Renal cortical epithelial cell (primary cell): ENCODE measurements around the gene CYP2J2. TPM values are rescaled to one million over a fixed set of nuclear protein-coding genes. Genes with fewer than 3 reads are reported as not detected.
"Not testable (repeated sequence)": the region's sequence is repeated elsewhere in the genome, so short reads cannot be mapped to it uniquely, and the experiment has no call there.

Experiments
- DNase-seq: peaks from one replicate; pipeline ENCODE4 v3.0.0-alpha.2; 2011; ENCODE audit warnings: low read depth
- total RNA-seq: library from RNA; depleted of rRNA; stranded (reverse); fragments of >200 nt; gene quantifications from 2 replicates; pipeline ENCODE4 v1.2.3, GENCODE V29; 2014

The CYP2J2 gene
- total RNA-seq, 1 donor from 2014 or later = 3.1 TPM

GRCh38 chr1:59919746-59920145 is 6.8 kb downstream of the CYP2J2 start:
- no peak for DNase-seq

DNA sequence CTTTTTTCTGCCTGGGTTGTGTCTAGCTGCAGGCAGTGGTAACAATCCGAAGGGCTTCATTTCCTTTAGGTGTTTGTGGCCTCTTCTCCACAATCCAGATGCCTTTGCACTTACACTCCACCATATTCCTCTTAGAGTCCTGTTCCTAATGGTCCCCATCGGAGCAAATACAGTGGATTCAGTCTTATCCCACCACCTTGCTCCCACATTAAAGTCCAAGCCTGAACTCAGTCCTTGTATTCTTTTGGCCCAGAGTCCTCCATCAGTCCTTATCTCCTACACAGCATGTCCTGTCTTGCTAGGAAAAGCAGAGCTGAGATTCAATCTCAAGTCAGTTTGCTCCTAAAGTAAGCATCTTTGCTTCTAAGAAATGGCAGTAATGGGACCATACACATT is 8.8 kb downstream of the CYP2J2 start:
- DNase-seq = no peak

DNA sequence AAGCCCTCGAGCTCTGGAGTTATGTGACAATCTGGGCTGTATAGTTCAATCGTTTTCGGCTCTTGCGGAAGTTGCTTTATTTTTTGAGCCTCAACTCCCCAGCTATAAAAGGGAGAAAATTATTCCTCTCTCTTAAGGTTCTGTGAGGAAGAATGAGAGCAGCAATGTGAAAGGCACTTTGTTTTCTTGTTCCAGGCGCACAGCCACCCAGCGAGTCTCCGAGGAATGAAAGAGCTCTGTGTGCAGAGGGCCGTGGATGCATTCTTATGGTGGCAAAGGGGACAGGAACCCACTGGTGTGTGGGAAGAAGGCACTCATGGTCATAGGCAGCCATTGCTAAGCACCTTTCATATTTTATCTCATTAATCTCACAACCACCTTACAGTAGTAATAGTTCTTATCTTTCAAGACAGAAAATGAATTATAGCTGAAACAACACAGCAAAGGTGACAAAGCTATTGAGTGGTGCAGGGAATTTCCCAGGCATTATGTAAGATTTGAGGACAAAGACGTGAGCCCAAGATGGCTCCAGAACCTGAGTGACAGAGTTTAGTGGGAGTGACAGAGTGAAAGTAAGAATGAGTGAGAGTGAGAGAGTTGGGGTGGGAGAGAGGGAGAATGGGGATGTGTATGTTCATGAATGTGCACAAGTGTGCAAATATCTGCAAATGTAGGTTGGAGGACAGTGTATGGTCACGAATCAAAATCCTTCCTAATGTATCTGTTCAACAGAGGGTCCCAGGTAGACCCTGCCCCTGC is 9.4 kb downstream of the CYP2J2 start:
- no peak for DNase-seq

DNA sequence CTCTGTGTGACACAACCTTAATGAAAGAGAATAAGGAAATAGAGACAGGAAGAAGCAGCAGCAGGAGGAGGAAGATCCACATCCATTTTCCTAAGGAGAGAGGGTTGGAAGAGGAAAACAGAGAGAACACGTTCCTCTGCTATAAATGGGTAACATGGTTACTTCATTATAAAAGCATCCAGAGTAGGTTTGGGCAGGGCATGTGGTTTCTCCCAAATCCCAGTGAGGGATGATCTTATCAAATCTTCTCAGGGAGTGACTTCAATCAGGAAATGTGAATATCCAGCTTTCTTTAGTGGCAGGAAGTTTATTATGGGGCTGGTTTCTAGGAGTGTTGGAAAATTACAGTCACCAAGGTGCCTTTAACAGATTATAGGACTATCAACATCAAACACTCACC is 11.1 kb downstream of the CYP2J2 start:
- DNase-seq = no peak

GRCh38 chr1:59914791-59915286 is 11.7 kb downstream of the CYP2J2 start:
- not testable (repeated sequence) for DNase-seq

DNA sequence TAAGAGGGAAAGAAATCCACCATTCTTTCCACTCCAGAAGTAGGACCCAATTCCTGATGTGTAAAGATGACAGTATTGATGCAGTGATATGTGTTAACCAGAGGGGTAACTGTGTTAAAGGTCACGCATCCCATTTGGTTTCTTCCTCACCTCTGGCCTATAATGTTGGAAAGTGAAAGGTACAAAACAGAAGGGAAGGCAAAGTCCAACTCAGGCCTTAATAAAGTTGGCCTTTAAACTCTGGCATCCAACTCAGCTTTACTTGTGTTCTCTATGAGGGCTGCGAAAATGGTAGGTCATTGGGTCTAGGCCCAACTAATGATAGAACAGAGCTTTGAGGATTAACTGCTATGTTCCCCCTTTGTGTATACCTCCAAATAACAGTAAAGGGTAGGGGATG is 17.9 kb downstream of the CYP2J2 start:
- no peak for DNase-seq

GRCh38 chr1:59908084-59908483 is 18.5 kb downstream of the CYP2J2 start:
- DNase-seq = no peak

DNA sequence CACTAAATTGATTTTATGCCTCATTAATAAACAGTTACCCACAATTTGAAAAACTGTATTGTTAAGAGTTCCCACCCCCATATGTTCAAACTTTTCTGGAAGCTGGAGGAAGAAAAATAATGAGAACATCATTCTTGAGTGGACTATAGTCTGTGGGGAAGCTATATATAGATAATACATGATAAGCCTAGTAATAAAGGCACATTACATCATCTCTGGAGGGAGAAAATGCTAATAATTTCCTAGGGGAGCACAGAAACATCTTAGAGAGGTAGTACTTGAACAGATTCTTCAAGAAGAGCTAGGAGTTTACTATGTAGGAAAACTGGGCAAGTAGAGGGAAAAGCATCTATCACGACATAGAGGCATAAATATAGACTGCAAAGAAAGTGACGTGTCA is 19.6 kb downstream of the CYP2J2 start:
- DNase-seq = no peak

- peak; percentile 46 for DNase-seq
These were observed 23.3 kb downstream of the CYP2J2 start for GRCh38 chr1:59903141-59903754.

- no peak for DNase-seq
These were observed 24.7 kb downstream of the CYP2J2 start for GRCh38 chr1:59901770-59902388.

- peak; percentile 16 for DNase-seq
These were observed 25.9 kb downstream of the CYP2J2 start for GRCh38 chr1:59900640-59901039.

GRCh38 chr1:59898927-59899326 is 27.6 kb downstream of the CYP2J2 start:
- DNase-seq = peak; percentile 57

- no peak for DNase-seq
These were observed 29.4 kb downstream of the CYP2J2 start for GRCh38 chr1:59897165-59897564.

GRCh38 chr1:59892841-59893811 is 33.4 kb downstream of the CYP2J2 start:
- peak; percentile 51 for DNase-seq

GRCh38 chr1:59885160-59885832 is 41.3 kb downstream of the CYP2J2 start:
- DNase-seq = no peak

DNA sequence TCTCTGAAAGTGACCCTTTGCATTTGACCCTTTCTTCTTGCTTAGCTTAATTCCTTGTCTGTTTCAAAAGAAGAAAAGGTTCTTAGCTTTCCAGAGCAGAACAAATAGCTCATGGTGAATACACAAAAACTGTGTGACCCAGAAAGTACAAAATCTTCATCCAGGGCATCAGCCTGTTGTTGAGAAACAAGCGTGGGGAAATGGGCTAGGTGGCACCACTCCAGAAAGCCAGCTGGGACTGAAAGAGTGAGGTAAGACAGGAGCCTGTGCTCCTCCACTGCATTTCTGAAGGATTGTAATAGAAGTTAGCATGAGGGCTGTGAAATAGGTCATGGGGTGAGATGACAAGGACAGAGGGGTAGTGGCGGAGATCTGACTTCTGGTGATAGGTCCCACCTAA is 45.8 kb downstream of the CYP2J2 start:
- DNase-seq = peak; percentile 13

GRCh38 chr1:59879996-59880505 is 46.5 kb downstream of the CYP2J2 start:
- DNase-seq = no peak

DNA sequence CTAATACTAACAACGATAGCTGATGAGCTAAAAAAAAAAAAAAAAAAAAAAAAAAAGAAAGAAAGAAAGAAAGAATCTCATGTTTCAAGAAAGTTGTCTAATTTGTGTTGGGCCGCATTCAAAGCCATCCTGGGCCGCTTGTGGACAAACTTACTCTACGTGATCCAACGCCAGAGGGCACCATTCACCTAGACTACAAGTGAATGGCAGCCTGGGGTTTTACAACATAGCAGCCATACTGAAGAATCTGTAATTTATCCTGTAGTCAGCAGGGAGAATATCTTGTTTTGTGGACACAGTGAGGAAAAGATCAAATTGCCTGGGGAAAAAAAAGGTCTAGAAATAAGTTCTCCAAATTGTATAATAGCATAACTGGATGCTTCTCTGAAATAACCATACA is 47.0 kb downstream of the CYP2J2 start:
- DNase-seq = peak; percentile 80

GRCh38 chr1:59878370-59878769 is 48.2 kb downstream of the CYP2J2 start:
- no peak for DNase-seq

DNA sequence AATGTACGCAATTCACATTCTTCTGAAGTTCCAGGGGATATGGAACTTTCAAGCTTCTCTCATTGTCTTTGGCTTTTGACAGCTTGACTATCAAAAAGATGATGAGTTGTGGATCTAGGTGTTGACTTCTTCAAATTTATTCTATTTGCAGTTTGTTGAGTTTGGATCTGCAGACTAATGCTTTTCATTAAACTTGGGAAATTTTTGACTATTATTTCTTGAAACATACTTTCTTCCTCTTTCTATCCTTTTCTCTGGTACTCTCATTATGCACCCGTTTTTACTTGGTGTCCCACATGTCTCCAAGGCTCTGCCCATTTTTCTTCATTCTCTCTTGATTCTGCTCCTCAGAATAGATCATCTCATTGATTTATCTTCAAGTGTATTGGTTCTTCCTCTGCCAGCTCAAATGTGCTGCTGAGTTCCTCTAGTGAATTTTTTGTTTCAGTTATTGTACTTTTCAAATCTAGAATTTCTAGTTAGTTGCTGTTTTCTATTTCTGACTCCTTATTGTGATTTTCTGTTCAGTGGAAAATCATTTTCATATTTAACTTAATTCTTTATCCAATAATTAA is 49.4 kb downstream of the CYP2J2 start:
- DNase-seq = no peak

GRCh38 chr1:59871746-59872145 is 54.8 kb downstream of the CYP2J2 start:
- no peak for DNase-seq
